ENCODE measurements around the gene JAK1.

JAK1 gene

GRCh38 chr1:64898107-64898861 lies 68.1 kb downstream of the JAK1 start (continued):
- TF ChIP-seq ELK4 (IDR thresholded peaks at IDR 0.05; ENCODE audit: borderline replicate concordance, low read depth, low read length) = no peak
- no peak for TF ChIP-seq KLF9 (tag by site-specific recombination; IDR thresholded peaks at IDR 0.05; ENCODE audit: low read depth)
- TF ChIP-seq ZNF394 (tag by site-specific recombination; IDR thresholded peaks at IDR 0.05; ENCODE audit: borderline replicate concordance) = peak; percentile 34; the same call in 1 of the 2 replicates
- 0 out of 2 replicates have a peak, but pooled peaks have one; percentile 10 for TF ChIP-seq HIC1 (tag by site-specific recombination; IDR thresholded peaks at IDR 0.05)
- TF ChIP-seq ZNF473 (tag by site-specific recombination; IDR thresholded peaks at IDR 0.05) = no peak
- TF ChIP-seq KLF10 (tag by site-specific recombination; IDR thresholded peaks at IDR 0.05) = no peak
- no peak for TF ChIP-seq ZBTB10 (tag by site-specific recombination; IDR thresholded peaks at IDR 0.05)
- TF ChIP-seq ZNF19 (tag by site-specific recombination; IDR thresholded peaks at IDR 0.05; ENCODE audit: low read depth) = no peak
- no peak for TF ChIP-seq ZNF221 (tag by site-specific recombination; IDR thresholded peaks at IDR 0.05; ENCODE audit: borderline replicate concordance)
- no peak for TF ChIP-seq ZNF707 (tag by site-specific recombination; IDR thresholded peaks at IDR 0.05)
- peak; percentile 68 for TF ChIP-seq WT1 (tag by site-specific recombination; IDR thresholded peaks at IDR 0.05)
- TF ChIP-seq ZNF48 (tag by site-specific recombination; IDR thresholded peaks at IDR 0.05) = no peak
- no peak for TF ChIP-seq ZNF121 (tag by site-specific recombination; IDR thresholded peaks at IDR 0.05)
- TF ChIP-seq ZNF580 (tag by site-specific recombination; IDR thresholded peaks at IDR 0.05) = no peak
- no peak for TF ChIP-seq ZNF174 (tag by site-specific recombination; IDR thresholded peaks at IDR 0.05)
- TF ChIP-seq SALL2 (tag by site-specific recombination; IDR thresholded peaks at IDR 0.05; ENCODE audit: borderline replicate concordance) = no peak
- TF ChIP-seq MEIS1 (CRISPR knock-in tag; IDR thresholded peaks at IDR 0.05; ENCODE audit: borderline replicate concordance) = no peak
- no peak for TF ChIP-seq ZNF514 (tag by site-specific recombination; IDR thresholded peaks at IDR 0.05)
- no peak for TF ChIP-seq ZNF677 (tag by site-specific recombination; IDR thresholded peaks at IDR 0.05)
- TF ChIP-seq ZNF518A (tag by site-specific recombination; conservative IDR thresholded peaks at IDR 0.05; ENCODE audit: low read depth) = peak; percentile 27; the same call in 1 of the 2 replicates
- TF ChIP-seq ZBTB26 (tag by site-specific recombination; optimal IDR thresholded peaks at IDR 0.05) = no peak
- no peak for TF ChIP-seq GLI4 (tag by site-specific recombination; IDR thresholded peaks at IDR 0.05)
- no peak for TF ChIP-seq ZNF777 (tag by site-specific recombination; IDR thresholded peaks at IDR 0.05; ENCODE audit: borderline replicate concordance)
- TF ChIP-seq ZBTB20 (tag by site-specific recombination; IDR thresholded peaks at IDR 0.05) = peak; percentile 95
- peak; percentile 74 for TF ChIP-seq ZNF335 (tag by site-specific recombination; conservative IDR thresholded peaks at IDR 0.05)
- no peak; the same call in 1 of the 2 replicates for TF ChIP-seq KLF8 (tag by site-specific recombination; IDR thresholded peaks at IDR 0.05)
- no peak for TF ChIP-seq ZNF354C (tag by site-specific recombination; IDR thresholded peaks at IDR 0.05; ENCODE audit: borderline replicate concordance, low read depth)

Data from HEK293 (cell line).